ENCODE data around the gene SMC4.

GRCh38 chr3:160412477-160412876 lies 13.0 kb downstream of the SMC4 start:
- TF ChIP-seq EZH2 (IDR thresholded peaks at IDR 0.05) (no peak), POLR2AphosphoS5 (IDR thresholded peaks at IDR 0.05; ENCODE audit: borderline replicate concordance, low read depth, low read length) (no peak), FOXP2 (optimal IDR thresholded peaks at IDR 0.05; ENCODE audit: control extremely low read depth, extremely low read length, insufficient read depth) (no peak)
